Breast epithelium (tissue), 4 donors: ENCODE measurements around the gene ECE1. TPM values are rescaled to one million over a fixed set of nuclear protein-coding genes. Genes with fewer than 3 reads are reported as not detected.
A peak's percentile ranks its signal among the peaks of the same experiment; 100 is the strongest.

ENCODE experiments used
- DNase-seq, 2 donors: peaks; one replicate each; pipeline ENCODE4 v3.0.0-alpha.2; 2019; ENCODE audit warnings: low spot score in 2 of 2
- H3K27ac ChIP-seq, 2 donors: fragments of 200-600 bp; sonication (generic) in 1 of 2; one replicate each; pipeline ENCODE4 v1.5.1; 2016 to 2019; ENCODE audit warnings: mild to moderate bottlenecking in 1 of 2
- H3K27me3 ChIP-seq, 2 donors: fragments of 200-600 bp; sonication (generic) in 1 of 2; one replicate each; pipeline versions ENCODE4 v1.5.1 to v1.6.0; 2017 to 2019; ENCODE audit warnings: control low read depth in 1 of 2, mild to moderate bottlenecking in 1 of 2
- H3K36me3 ChIP-seq: fragments of 200-600 bp; one replicate; pipeline ENCODE4 v1.5.1; 2019
- H3K4me1 ChIP-seq, 2 donors: fragments of 200-600 bp; sonication (generic); one replicate each; pipeline ENCODE4 v1.5.1; 2016 to 2019; ENCODE audit warnings: control low read depth in 1 of 2
- H3K4me3 ChIP-seq, 3 donors: fragments of 200-600 bp; sonication (generic); 1 replicate in 2 of 3; 2 replicates in 1 of 3; pipeline ENCODE4 v1.5.1; 2016 to 2019; ENCODE audit warnings: mild to moderate bottlenecking in 3 of 3, moderate library complexity in 2 of 3
- H3K9me3 ChIP-seq, 2 donors: fragments of 200-600 bp; sonication (generic) in 1 of 2; one replicate each; pipeline ENCODE4 v1.5.1; 2016 to 2019; ENCODE audit warnings: control low read depth in 1 of 2
- POLR2A ChIP-seq: fragments of 450-650 bp; IDR thresholded peaks from one replicate; pipeline ENCODE4 v1.6.1; 2016; ENCODE audit warnings: antibody characterized with exemption, mild to moderate bottlenecking, moderate library complexity
- POLR2AphosphoS5 ChIP-seq, 3 donors: sonication (generic); formaldehyde crosslinking; IDR thresholded peaks; one replicate each; pipeline ENCODE4 v1.6.1; 2017; ENCODE audit warnings: antibody characterized with exemption in 3 of 3
- intact Hi-C: fragments of 100-400 bp; cut with DNase I; formaldehyde crosslinking; loops from one replicate; pipeline ENCODE4 v1.15.1; 2023; ENCODE audit warnings: low total_unique reads
- total RNA-seq, 3 donors: library from RNA; depleted of rRNA; stranded (reverse); fragments of >200 nt; gene quantifications; one replicate each; pipeline ENCODE4 v1.1.0, GENCODE V29; 2016
- TF ChIP-seq, protein P1 (sequence below), 3 donors: fragments of 450-650 bp; IDR thresholded peaks; one replicate each; pipeline ENCODE4 v1.5.1; 2016 to 2017; ENCODE audit warnings: antibody characterized with exemption in 3 of 3, mild to moderate bottlenecking in 3 of 3, moderate library complexity in 3 of 3

ECE1 gene
- total RNA-seq, 3 donors from 2014 or later, result 62.6 to 121 (median 112) TPM

DNA sequence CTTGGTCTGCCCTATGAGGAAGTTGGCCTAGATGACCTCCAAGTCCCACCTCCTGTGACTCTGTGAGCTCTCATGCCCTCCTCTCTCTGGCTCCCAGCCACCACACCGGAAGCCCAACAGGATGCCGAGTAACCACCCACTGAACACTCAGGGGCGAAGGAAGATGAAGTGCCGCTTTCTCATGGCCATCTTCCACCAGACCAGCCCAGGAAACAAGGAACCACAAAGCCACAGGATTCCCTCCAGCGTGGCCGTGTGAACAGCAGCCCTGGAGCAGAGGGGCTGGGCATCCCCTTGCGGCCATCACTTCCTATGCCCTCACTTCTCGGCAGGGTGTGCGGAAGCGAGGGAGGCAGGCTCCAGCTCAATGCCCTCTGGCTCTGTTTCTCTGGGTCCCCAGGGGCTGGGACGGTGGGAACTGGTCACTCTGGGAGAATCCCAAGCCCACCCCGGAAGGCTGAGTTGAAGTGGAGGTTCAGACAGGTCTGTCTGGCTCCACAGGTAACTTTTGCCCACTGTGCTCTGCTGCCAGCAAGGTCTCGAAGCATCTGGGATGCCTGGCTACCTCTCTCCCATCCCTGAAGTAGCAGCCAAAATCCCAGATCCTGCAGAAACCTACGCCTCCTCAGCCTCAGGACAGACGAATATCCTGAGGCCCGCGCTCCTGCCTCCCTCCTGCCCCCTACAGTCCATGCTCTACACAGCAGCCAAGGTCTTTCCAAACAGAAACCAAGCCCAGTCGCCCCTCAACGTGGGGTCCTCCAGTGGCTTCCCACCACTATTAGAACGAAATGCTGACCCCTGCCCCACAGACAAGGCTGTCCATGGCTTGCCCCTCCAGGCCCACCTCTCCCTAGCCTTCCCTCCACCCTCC lies 44.2 kb upstream of the ECE1 start:
- peak; percentile 10 to 53 (median 41) for TF ChIP-seq POLR2AphosphoS5 (IDR thresholded peaks at IDR 0.05)
- TF ChIP-seq, protein P1, sequence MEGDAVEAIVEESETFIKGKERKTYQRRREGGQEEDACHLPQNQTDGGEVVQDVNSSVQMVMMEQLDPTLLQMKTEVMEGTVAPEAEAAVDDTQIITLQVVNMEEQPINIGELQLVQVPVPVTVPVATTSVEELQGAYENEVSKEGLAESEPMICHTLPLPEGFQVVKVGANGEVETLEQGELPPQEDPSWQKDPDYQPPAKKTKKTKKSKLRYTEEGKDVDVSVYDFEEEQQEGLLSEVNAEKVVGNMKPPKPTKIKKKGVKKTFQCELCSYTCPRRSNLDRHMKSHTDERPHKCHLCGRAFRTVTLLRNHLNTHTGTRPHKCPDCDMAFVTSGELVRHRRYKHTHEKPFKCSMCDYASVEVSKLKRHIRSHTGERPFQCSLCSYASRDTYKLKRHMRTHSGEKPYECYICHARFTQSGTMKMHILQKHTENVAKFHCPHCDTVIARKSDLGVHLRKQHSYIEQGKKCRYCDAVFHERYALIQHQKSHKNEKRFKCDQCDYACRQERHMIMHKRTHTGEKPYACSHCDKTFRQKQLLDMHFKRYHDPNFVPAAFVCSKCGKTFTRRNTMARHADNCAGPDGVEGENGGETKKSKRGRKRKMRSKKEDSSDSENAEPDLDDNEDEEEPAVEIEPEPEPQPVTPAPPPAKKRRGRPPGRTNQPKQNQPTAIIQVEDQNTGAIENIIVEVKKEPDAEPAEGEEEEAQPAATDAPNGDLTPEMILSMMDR (IDR thresholded peaks at IDR 0.05), result peak; percentile 77 to 90 (median 87)
- no peak for TF ChIP-seq POLR2A
- Histone ChIP-seq H3K27ac (peak overlapping the region; percentile 94 to 98), H3K4me1 (peaks cover 30 to 50% of the 10 kb centered on the region in 2 donors), H3K9me3 (no peaks in the 10 kb centered on the region), H3K27me3 (no peaks in the 10 kb centered on the region), H3K4me3 (peak overlapping the region; percentile 24 to 67 (median 45)), H3K36me3 (no peaks in the 10 kb centered on the region)
- DNase-seq, result peak in 1 of 2 donors; percentile 79
- intact Hi-C loops, result loop anchor here (1.0 kb wide), 1 partner anchor 24 kb away; no protein-coding TSS in a partner anchor

GRCh38 chr1:21333824-21334213 lies 43.6 kb upstream of the ECE1 start:
- DNase-seq, result no peak
- no peak for TF ChIP-seq POLR2AphosphoS5 (IDR thresholded peaks at IDR 0.05)
- TF ChIP-seq POLR2A, result no peak
- H3K27me3 ChIP-seq, result no peaks in the 10 kb centered on the region
- H3K4me1 ChIP-seq, result peaks cover 30 to 52% of the 10 kb centered on the region in 2 donors
- intact Hi-C loops, result no loop called here
- H3K27ac ChIP-seq, result peak overlapping the region; percentile 94 to 98
- H3K9me3 ChIP-seq, result no peaks in the 10 kb centered on the region
- no peaks in the 10 kb centered on the region for H3K36me3 ChIP-seq
- peak overlapping the region in 1 of 3 donors; percentile 67 for H3K4me3 ChIP-seq

DNA sequence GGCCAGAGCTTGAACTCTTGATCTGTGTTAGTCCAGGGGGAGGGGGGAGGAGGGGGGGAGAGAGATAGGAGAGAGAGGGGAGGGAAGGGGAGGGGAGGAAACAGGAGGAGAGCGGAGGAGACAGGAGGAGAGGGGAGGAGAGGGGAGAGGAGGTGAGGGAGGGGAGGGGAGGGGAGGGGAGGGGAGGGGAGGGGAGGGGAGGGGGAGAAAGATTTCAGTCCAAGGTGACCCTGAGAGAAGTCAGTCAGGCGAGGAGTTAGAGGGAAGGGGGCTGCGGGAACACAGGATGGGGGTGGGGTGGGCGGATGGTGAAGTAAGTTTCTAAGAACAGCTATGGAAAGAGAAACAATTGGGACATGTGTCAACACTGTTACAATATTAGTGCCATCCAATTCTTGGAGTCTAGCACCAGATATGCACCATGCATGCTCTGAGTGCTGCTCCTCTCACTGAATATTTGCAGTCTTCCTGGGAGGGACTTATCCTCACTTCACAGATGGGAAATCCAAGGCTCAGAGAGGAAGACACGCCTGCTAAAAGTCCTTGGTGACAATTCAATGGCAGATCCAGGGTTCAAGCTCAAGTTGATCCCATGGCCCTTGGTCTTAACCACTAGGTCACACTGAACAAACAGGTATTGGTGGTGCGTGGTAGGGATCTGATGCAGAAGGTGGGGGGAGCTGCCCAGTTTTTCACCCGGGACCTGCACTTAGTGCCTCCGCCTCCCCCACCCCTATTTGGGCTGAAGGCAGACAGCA lies 42.5 kb upstream of the ECE1 start:
- no peak for TF ChIP-seq POLR2A
- Histone ChIP-seq H3K27ac (peak overlapping the region; percentile 94 to 98), H3K4me1 (peaks cover 27 to 43% of the 10 kb centered on the region in 2 donors), H3K27me3 (no peaks in the 10 kb centered on the region), H3K9me3 (no peaks in the 10 kb centered on the region), H3K4me3 (peak overlapping the region in 1 of 3 donors; percentile 13), H3K36me3 (no peaks in the 10 kb centered on the region)
- intact Hi-C loops, result no loop called here
- DNase-seq, result no peak

GRCh38 chr1:21331752-21332478 lies 41.7 kb upstream of the ECE1 start:
- DNase-seq, result no peak
- TF ChIP-seq POLR2A (no peak), POLR2AphosphoS5 (IDR thresholded peaks at IDR 0.05) (no peak)
- TF ChIP-seq, protein P1 (IDR thresholded peaks at IDR 0.05), result no peak
- Histone ChIP-seq H3K27me3 (no peaks in the 10 kb centered on the region), H3K9me3 (no peaks in the 10 kb centered on the region), H3K4me1 (peaks cover 25 to 38% of the 10 kb centered on the region in 2 donors), H3K36me3 (no peaks in the 10 kb centered on the region), H3K4me3 (no peak overlapping the region), H3K27ac (peak overlapping the region; percentile 66 to 98)
- intact Hi-C loops, result no loop called here

GRCh38 chr1:21330544-21330943 lies 40.3 kb upstream of the ECE1 start:
- intact Hi-C loops, result no loop called here
- H3K9me3 ChIP-seq, result no peaks in the 10 kb centered on the region
- H3K4me1 ChIP-seq, result peaks cover 21 to 40% of the 10 kb centered on the region in 2 donors
- DNase-seq, result no peak
- H3K4me3 ChIP-seq, result no peak overlapping the region
- no peaks in the 10 kb centered on the region for H3K36me3 ChIP-seq
- no peaks in the 10 kb centered on the region for H3K27me3 ChIP-seq
- TF ChIP-seq POLR2A (no peak), POLR2AphosphoS5 (IDR thresholded peaks at IDR 0.05) (no peak)
- TF ChIP-seq, protein P1 (IDR thresholded peaks at IDR 0.05), result no peak
- peak overlapping the region; percentile 68 to 69 for H3K27ac ChIP-seq
